Activated naive CD8-positive, alpha-beta T cell (primary cell): ENCODE data around the gene NCAN.

Experiments used
- H3K27ac Mint-ChIP-seq: one replicate; pipeline ENCODE4 v1.8.0; 2021; ENCODE audit warnings: mixed read lengths
- H3K27me3 Mint-ChIP-seq: one replicate; pipeline ENCODE4 v1.8.0; 2021; ENCODE audit warnings: mixed read lengths
- H3K36me3 Mint-ChIP-seq: one replicate; pipeline ENCODE4 v1.8.0; 2021; ENCODE audit warnings: mixed read lengths
- H3K4me1 Mint-ChIP-seq: one replicate; pipeline ENCODE4 v1.8.0; 2021; ENCODE audit warnings: low read depth, mixed read lengths
- H3K4me3 Mint-ChIP-seq: one replicate; pipeline ENCODE4 v1.8.0; 2021; ENCODE audit warnings: mild to moderate bottlenecking, mixed read lengths
- H3K9me3 Mint-ChIP-seq: one replicate; pipeline ENCODE4 v1.8.0; 2021; ENCODE audit warnings: low read depth, mixed read lengths

NCAN gene

DNA sequence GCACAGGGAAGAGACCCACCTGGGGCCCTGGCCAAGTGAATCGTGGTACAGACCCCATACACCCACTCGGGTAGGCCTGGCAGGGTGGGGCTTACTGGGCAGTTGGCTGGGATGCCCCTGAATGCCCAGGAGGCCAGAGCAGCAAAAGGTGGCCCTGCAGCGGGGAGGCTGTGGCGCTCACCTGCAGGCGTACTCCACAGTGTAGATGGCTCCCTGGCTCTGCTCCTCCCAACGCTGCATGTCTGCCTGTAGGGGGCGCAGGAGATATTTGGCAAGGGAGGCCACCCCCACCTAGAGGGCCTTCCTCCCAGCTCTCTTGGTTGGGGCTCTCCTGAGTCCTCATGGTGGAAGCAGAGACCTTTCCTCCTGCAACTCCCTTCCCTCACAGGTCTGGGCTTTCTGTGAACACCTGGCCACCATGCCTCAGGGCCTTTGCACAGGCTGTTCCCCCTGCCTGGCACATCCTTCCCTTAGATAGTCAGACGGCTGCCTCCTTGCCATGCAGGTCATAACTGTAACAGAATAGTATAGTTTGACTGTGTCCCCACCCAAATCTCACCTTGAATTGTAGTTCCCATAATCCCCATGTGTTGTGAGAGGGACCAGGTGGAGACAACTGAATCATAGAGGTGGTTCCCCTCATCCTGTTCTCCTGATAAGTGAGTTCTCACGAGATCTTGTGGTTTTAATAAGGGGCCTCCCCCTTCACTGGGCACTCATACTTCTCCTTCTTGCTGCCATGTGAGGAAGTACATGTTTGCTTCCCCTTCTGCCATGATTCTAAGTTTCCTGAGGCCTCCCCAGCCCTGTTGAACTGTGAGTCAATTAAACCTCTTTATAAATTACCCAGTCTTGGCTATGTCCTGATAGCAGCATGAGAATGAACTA lies 25.7 kb upstream of the NCAN start:
- peak overlapping the region; percentile 17 for H3K27ac Mint-ChIP-seq

DNA sequence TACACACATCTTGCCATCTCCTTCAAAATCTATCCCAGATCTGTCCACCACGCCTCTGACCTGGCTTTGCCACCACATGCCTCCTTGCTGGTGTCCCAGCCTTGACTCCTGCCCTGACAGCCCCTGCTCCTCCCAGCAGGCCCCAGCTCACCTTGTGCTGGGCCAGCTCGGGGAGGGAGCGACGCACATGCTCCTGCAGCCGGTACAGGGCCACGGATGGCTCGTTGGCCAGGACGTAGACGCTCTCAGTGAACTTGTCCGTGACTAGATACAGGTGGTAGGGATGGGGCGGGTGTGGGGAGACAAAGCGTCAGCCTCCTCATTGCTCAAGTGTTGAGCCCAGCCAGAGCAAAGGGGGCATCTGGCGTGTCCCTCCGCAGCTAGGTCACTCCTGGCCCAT lies 25.0 kb upstream of the NCAN start:
- Mint-ChIP-seq H3K27ac (no peak overlapping the region), H3K36me3 (peaks cover 10% of the 10 kb centered on the region), H3K9me3 (no peaks in the 10 kb centered on the region), H3K27me3 (no peaks in the 10 kb centered on the region), H3K4me3 (no peak overlapping the region), H3K4me1 (peaks cover 32% of the 10 kb centered on the region)

More for the DNA sequence above, 25.7 kb upstream of the NCAN start:
- Mint-ChIP-seq H3K27me3 (no peaks in the 10 kb centered on the region), H3K4me1 (peaks cover 27% of the 10 kb centered on the region), H3K36me3 (peaks cover 10% of the 10 kb centered on the region), H3K4me3 (no peak overlapping the region), H3K9me3 (no peaks in the 10 kb centered on the region)

GRCh38 chr19:19191768-19192077 lies 20.0 kb upstream of the NCAN start:
- peaks cover 2% of the 10 kb centered on the region for H3K36me3 Mint-ChIP-seq
- no peaks in the 10 kb centered on the region for H3K27me3 Mint-ChIP-seq
- H3K4me1 Mint-ChIP-seq, result peaks cover 41% of the 10 kb centered on the region
- H3K9me3 Mint-ChIP-seq, result no peaks in the 10 kb centered on the region
- peak overlapping the region; percentile 98 for H3K27ac Mint-ChIP-seq
- H3K4me3 Mint-ChIP-seq, result peak overlapping the region; percentile 97

DNA sequence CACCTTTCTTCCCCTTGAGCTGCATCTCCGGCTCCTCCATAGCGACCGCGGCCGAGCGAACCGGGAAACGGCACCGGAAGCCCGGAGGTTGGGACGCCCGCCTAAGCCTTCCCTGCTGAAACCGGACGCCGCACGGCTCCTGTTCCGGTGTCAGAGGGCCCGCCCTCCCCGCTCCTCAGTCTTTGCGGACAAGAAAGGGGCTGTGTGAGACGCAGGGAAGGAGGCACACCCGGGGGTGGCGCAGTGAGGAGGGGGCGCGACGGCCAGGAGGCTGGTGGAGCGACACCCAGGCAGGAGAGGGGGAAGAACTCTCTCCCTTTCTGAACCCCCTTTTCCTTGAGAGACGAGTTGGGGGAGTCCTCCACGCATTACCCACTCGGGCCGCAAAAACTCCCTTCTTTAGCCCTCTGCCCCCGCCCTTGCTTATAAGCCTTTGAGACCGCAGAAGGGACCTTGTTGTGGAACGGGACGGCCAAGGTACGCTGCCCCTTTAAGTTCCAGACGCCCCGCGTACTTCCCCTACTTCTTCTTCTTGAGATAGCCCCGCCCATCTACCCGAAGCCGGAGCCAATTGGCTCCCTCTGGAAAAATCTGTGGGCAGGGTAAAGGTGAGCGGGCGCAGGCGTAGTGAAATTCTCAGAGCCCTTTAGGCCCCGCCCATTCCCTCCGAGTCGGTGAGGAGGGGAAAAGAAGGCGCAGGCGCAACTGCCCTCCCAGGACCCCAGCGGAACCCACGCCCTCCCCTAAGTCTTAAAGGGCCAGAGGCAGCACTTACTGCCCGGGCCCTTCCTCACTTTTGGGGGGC lies 19.5 kb upstream of the NCAN start, which contains the start of the genes BORCS8 and RFXANK:
TSS of gene BORCS8 (minus strand) at position 75 of the 805 bp plus-strand sequence. CDS start at position 40, 35 bp downstream.
TSS of gene RFXANK (plus strand) at position 181 of the 805 bp plus-strand sequence. CDS start 1,689 bp downstream, outside the sequence.
- H3K27me3 Mint-ChIP-seq, result no peaks in the 10 kb centered on the region
- no peaks in the 10 kb centered on the region for H3K36me3 Mint-ChIP-seq
- H3K9me3 Mint-ChIP-seq, result no peaks in the 10 kb centered on the region
- H3K4me3 Mint-ChIP-seq, result peak within 1 kb of the TSS; percentile 97
- H3K4me1 Mint-ChIP-seq, result peaks cover 39% of the 10 kb centered on the region
- H3K27ac Mint-ChIP-seq, result peak within 1 kb of the TSS; percentile 98

GRCh38 chr19:19192910-19193423 lies 18.8 kb upstream of the NCAN start:
- H3K27me3 Mint-ChIP-seq, result no peaks in the 10 kb centered on the region
- H3K27ac Mint-ChIP-seq, result peak overlapping the region; percentile 98
- peaks cover 39% of the 10 kb centered on the region for H3K4me1 Mint-ChIP-seq
- no peaks in the 10 kb centered on the region for H3K9me3 Mint-ChIP-seq
- peak overlapping the region; percentile 97 for H3K4me3 Mint-ChIP-seq
- H3K36me3 Mint-ChIP-seq, result no peaks in the 10 kb centered on the region

DNA sequence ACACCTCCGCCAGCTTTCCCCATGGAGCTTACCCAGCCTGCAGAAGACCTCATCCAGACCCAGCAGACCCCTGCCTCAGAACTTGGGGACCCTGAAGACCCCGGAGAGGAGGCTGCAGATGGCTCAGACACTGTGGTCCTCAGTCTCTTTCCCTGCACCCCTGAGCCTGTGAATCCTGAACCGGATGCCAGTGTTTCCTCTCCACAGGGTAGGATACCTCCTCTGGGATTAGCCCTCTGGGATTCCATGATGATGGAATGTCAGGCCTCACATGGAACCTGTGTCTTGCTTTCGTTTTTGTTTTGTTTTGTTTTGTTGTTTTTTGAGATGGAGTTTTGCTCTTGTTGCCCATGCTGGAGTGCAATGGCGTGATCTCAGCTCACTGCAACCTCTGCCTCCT lies 17.8 kb upstream of the NCAN start:
- Mint-ChIP-seq H3K27ac (peak overlapping the region; percentile 50), H3K27me3 (no peaks in the 10 kb centered on the region), H3K36me3 (no peaks in the 10 kb centered on the region), H3K4me1 (peaks cover 36% of the 10 kb centered on the region), H3K9me3 (no peaks in the 10 kb centered on the region), H3K4me3 (peak overlapping the region; percentile 97)

DNA sequence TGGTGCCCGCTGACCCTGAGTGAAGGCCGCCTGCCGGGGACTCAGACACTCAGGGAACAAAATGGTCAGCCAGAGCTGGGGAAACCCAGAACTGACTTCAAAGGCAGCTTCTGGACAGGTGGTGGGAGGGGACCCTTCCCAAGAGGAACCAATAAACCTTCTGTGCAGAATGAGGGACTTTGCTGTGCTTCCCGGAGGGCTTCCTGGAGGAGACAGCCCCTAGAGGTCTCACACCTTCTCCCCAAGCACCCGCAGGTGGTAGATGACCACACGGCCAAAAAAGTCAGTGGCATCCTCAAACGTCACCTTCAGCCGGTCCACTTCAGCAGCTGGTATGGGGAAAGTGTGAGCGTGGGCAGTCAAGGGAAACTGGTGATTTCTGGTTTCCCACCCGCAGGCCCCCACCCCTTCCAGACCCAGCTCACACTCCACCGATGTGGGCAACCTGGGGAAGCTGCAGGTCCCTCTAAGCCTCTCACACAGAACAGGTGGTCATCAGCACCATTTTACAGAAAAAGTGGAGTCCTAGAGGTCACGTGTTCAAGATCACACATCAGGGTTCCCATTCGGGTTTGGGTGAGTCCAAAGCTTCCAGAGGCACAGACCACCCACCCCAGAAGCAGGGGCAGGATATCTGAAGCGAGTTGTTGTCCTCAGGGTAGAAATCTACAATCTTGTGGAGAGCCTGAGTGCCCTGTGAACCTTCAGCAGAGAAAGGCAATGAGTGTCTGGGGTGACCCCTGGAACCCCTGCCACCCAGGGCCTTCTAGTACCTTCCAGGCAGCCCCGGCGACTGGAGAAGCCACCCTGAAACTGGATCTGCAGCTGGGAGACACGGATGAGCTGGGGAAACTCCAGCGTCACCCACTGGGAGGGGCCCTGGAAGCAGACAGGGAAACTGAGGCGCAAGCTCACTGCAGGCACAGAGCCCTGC lies 9.8 kb upstream of the NCAN start:
- no peaks in the 10 kb centered on the region for H3K9me3 Mint-ChIP-seq
- peaks cover 12% of the 10 kb centered on the region for H3K4me1 Mint-ChIP-seq
- H3K36me3 Mint-ChIP-seq, result no peaks in the 10 kb centered on the region
- peak overlapping the region; percentile 96 for H3K4me3 Mint-ChIP-seq
- H3K27me3 Mint-ChIP-seq, result no peaks in the 10 kb centered on the region
- peak overlapping the region; percentile 96 for H3K27ac Mint-ChIP-seq

DNA sequence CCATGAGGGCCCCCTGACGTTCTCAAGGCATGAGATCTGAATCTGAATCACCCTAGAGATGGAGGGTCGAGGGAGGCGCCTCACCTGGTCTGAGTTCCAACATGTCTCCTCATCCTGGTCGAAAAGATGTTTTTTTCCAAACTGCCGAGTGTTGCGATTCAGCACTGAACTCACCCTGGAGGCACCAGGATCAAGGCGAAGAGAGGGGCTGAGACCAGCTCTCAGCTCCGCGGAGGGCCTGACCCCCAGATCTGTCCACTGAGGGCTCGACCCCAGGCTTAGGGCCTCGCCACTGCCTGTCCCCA lies 9.1 kb upstream of the NCAN start:
- peaks cover 19% of the 10 kb centered on the region for H3K4me1 Mint-ChIP-seq
- no peaks in the 10 kb centered on the region for H3K27me3 Mint-ChIP-seq
- no peaks in the 10 kb centered on the region for H3K36me3 Mint-ChIP-seq
- no peaks in the 10 kb centered on the region for H3K9me3 Mint-ChIP-seq
- H3K4me3 Mint-ChIP-seq, result peak overlapping the region; percentile 96
- peak overlapping the region; percentile 96 for H3K27ac Mint-ChIP-seq

DNA sequence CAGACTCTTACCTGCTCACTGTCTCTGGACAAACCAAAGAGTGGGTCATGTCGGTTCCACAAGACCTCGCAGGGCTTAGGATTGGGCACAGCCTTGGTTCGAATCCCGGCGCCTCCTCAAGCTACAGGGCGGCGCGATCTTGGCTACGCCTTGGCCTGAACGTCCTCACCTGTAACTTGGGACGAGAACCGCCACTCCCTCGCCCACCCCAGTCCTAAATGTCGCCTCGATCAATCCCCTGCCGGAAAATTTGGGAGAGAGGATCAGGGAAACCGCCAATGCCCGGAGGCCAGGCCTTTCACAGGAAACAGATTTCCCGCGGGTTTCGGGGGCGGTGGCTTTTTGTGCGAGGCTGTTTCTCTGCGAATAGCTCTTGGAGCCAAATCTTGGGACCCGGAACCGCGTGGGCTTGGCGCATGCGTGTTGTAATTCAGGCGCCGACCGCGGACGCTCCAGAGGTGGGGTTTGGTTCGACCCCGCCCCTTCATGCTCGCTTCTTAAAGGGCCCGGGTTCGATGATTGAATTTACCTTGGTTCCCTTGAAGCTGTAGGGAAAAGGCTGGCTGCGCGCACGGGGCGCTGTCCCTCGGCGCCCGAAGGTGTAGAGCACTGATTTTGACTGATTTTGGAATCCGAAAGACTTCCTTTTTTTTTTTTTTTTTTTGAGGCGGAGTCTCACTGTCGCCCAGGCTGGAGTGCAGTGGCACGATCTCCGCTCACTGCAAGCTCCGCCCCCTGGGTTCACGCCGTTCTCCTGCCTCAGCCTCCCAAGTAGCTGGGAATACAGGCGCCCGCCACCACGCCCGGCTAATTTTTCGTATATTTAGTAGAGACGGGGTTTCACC lies 8.5 kb upstream of the NCAN start, which contains the start of gene NR2C2AP:
TSS of gene NR2C2AP (minus strand) at position 403 of the 845 bp plus-strand sequence. CDS start at position 49, 354 bp downstream.
- H3K27me3 Mint-ChIP-seq, result no peaks in the 10 kb centered on the region
- no peaks in the 10 kb centered on the region for H3K9me3 Mint-ChIP-seq
- peak within 1 kb of the TSS; percentile 96 for H3K27ac Mint-ChIP-seq
- peaks cover 22% of the 10 kb centered on the region for H3K4me1 Mint-ChIP-seq
- peak within 1 kb of the TSS; percentile 96 for H3K4me3 Mint-ChIP-seq
- no peaks in the 10 kb centered on the region for H3K36me3 Mint-ChIP-seq

DNA sequence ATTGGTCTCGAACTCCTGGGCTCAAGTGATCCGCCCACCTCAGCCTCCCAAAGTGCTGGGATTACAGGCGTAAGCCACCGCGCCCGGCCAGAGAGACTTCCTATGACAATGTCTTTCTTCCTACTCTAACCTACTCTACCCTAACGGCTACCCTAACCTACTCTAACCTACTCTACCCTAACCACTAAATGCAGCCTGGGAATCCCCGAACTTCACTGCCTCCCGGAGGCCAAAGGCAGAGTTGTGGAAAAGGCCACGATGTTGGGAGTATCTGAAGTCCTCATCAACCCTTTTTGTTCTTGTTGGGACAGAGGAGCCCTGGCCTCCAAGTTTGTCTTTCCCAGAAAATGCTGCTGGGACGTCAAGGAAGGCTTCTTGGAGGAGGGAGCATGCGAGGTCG lies 7.6 kb upstream of the NCAN start:
- Mint-ChIP-seq H3K27ac (no peak overlapping the region), H3K27me3 (no peaks in the 10 kb centered on the region), H3K4me1 (peaks cover 22% of the 10 kb centered on the region), H3K9me3 (no peaks in the 10 kb centered on the region), H3K4me3 (peak overlapping the region; percentile 96), H3K36me3 (no peaks in the 10 kb centered on the region)

GRCh38 chr19:19205416-19206410 lies 6.0 kb upstream of the NCAN start:
- H3K27me3 Mint-ChIP-seq, result peaks cover 2% of the 10 kb centered on the region
- H3K36me3 Mint-ChIP-seq, result no peaks in the 10 kb centered on the region
- no peak overlapping the region for H3K4me3 Mint-ChIP-seq
- no peak overlapping the region for H3K27ac Mint-ChIP-seq
- H3K4me1 Mint-ChIP-seq, result peaks cover 22% of the 10 kb centered on the region
- H3K9me3 Mint-ChIP-seq, result no peaks in the 10 kb centered on the region

DNA sequence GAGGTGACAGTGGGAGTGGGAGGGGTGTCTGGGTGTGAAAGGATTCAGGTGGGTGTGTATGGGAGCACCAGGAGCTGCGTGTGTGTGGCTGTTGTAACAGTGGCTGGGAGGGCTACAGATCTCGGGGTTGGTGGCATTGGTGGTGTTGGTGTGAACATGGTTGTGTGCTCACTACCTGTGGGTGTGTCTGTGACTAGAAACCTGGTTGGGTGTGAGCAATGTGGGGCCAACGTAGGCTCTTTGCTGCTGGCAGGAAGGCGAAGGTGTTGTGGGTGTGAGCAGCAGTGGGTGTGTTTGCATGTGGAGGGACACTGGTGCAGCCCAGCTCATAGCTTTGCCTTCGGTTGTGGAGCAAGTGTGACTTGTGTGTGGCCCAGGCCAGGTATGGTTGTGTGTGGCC lies 4.8 kb upstream of the NCAN start:
- H3K36me3 Mint-ChIP-seq, result no peaks in the 10 kb centered on the region
- no peak overlapping the region for H3K27ac Mint-ChIP-seq
- peaks cover 22% of the 10 kb centered on the region for H3K4me1 Mint-ChIP-seq
- H3K27me3 Mint-ChIP-seq, result peaks cover 8% of the 10 kb centered on the region
- no peaks in the 10 kb centered on the region for H3K9me3 Mint-ChIP-seq
- no peak overlapping the region for H3K4me3 Mint-ChIP-seq
